HEK293 (cell line): Measurements from ENCODE around the gene WASL.

Experiments
- CTCF ChIP-seq: fragments of 450-650 bp; formaldehyde crosslinking; IDR thresholded peaks from 2 replicates; pipeline ENCODE4 v1.5.1; 2016; ENCODE audit warnings: missing biosample characterization, missing genetic modification characterization
- EGR2 ChIP-seq: fragments of 450-650 bp; formaldehyde crosslinking; IDR thresholded peaks from 2 replicates; pipeline ENCODE4 v1.5.1; 2016; ENCODE audit warnings: low read depth, missing biosample characterization, missing genetic modification characterization
- MZF1 ChIP-seq: fragments of 450-650 bp; formaldehyde crosslinking; IDR thresholded peaks from 2 replicates; pipeline ENCODE4 v1.5.1; 2017; ENCODE audit warnings: missing biosample characterization, missing genetic modification characterization, borderline replicate concordance
- REST ChIP-seq: fragments of 450-650 bp; formaldehyde crosslinking; IDR thresholded peaks from 2 replicates; pipeline ENCODE4 v1.5.1; 2016; ENCODE audit warnings: missing biosample characterization, missing genetic modification characterization
- TCF7L2 ChIP-seq: IDR thresholded peaks from 2 replicates; pipeline ENCODE4 v1.6.1; 2011; ENCODE audit warnings: low read depth, mild to moderate bottlenecking, inconsistent platforms, low read length, moderate library complexity, borderline replicate concordance
- ZBTB10 ChIP-seq: fragments of 450-650 bp; formaldehyde crosslinking; IDR thresholded peaks from 2 replicates; pipeline ENCODE4 v1.5.1; 2016; ENCODE audit warnings: missing biosample characterization, missing genetic modification characterization
- ZBTB11 ChIP-seq: fragments of 450-650 bp; formaldehyde crosslinking; conservative IDR thresholded peaks from 2 replicates; pipeline ENCODE4 v1.5.1; 2016; ENCODE audit warnings: low read depth, missing biosample characterization, missing genetic modification characterization
- ZNF214 ChIP-seq: fragments of 450-650 bp; formaldehyde crosslinking; IDR thresholded peaks from 2 replicates; pipeline ENCODE4 v1.5.1; 2017; ENCODE audit warnings: missing biosample characterization, mild to moderate bottlenecking, missing genetic modification characterization, borderline replicate concordance
- ZNF221 ChIP-seq: fragments of 450-650 bp; formaldehyde crosslinking; IDR thresholded peaks from 2 replicates; pipeline ENCODE4 v1.5.1; 2017; ENCODE audit warnings: missing biosample characterization, missing genetic modification characterization, borderline replicate concordance
- ZNF239 ChIP-seq: fragments of 450-650 bp; formaldehyde crosslinking; IDR thresholded peaks from 2 replicates; pipeline ENCODE4 v1.5.1; 2016; ENCODE audit warnings: missing biosample characterization, missing genetic modification characterization
- ZNF274 ChIP-seq, 2 experiments: fragments of 200-500 bp in 1 of 2; fragments of 450-650 bp in 1 of 2; sonication (Bioruptor generic) in 1 of 2; formaldehyde crosslinking in 1 of 2; IDR thresholded peaks; 2 replicates each; pipeline versions ENCODE4 v1.5.1 to v1.6.1; 2014 to 2016; ENCODE audit warnings: borderline replicate concordance in 1 of 2, inconsistent platforms in 1 of 2, low read length in 1 of 2, missing biosample characterization in 1 of 2, missing genetic modification characterization in 1 of 2
- ZNF423 ChIP-seq: fragments of 450-650 bp; formaldehyde crosslinking; IDR thresholded peaks from 2 replicates; pipeline ENCODE4 v1.5.1; 2016; ENCODE audit warnings: missing biosample characterization, missing genetic modification characterization
- ZNF513 ChIP-seq: fragments of 450-650 bp; IDR thresholded peaks from 2 replicates; pipeline ENCODE4 v1.5.1; 2018; ENCODE audit warnings: missing biosample characterization, missing genetic modification characterization

GRCh38 chr7:123656544-123657303 lies 92.1 kb downstream of the WASL start:
- TF ChIP-seq ZBTB11 (tag by site-specific recombination) (no peak), ZBTB10 (tag by site-specific recombination) (no peak), ZNF221 (tag by site-specific recombination) (no peak), CTCF (no peak), ZNF239 (tag by site-specific recombination) (no peak), ZNF274 (IDR thresholded peaks at IDR 0.05; ENCODE audit: low read length) (no peak), ZNF274 (tag by site-specific recombination; IDR thresholded peaks at IDR 0.05; ENCODE audit: borderline replicate concordance) (no peak), ZNF423 (no peak), EGR2 (tag by site-specific recombination) (no peak), TCF7L2 (no peak), REST (tag by site-specific recombination) (no peak), ZNF214 (tag by site-specific recombination) (no peak), MZF1 (tag by site-specific recombination) (no peak), ZNF513 (tag by site-specific recombination) (no peak)
